Endodermal cell (in vitro differentiated cells): ENCODE measurements around the gene DCC. TPM values are rescaled to one million over a fixed set of nuclear protein-coding genes. Genes with fewer than 3 reads are reported as not detected.

Experiments used
- DNase-seq: peaks from one replicate; pipeline ENCODE4 v3.0.0-alpha.2; 2017
- H3K27ac ChIP-seq: 2 replicates; pipeline ENCODE4 v1.5.1; 2013; ENCODE audit warnings: mild to moderate bottlenecking, low read depth, low read length, moderate library complexity
- H3K27me3 ChIP-seq: 2 replicates; pipeline ENCODE4 v1.6.1; 2013; ENCODE audit warnings: mild to moderate bottlenecking, low read length, moderate library complexity; ENCODE audit not compliant: insufficient read depth, control insufficient read depth, poor library complexity, severe bottlenecking
- H3K36me3 ChIP-seq: 2 replicates; pipeline ENCODE4 v1.7.0; 2013; ENCODE audit warnings: mild to moderate bottlenecking, low read length, moderate library complexity; ENCODE audit not compliant: control insufficient read depth, insufficient read depth
- H3K4me1 ChIP-seq: one replicate; pipeline ENCODE4 v1.7.0; 2013; ENCODE audit warnings: low read length; ENCODE audit not compliant: control insufficient read depth, insufficient read depth
- H3K4me3 ChIP-seq: 2 replicates; pipeline ENCODE4 v1.5.1; 2013; ENCODE audit warnings: mild to moderate bottlenecking, low read length, moderate library complexity
- H3K9ac ChIP-seq: 2 replicates; pipeline ENCODE4 v1.6.1; 2013; ENCODE audit warnings: mild to moderate bottlenecking, low read length, moderate library complexity; ENCODE audit not compliant: poor library complexity, severe bottlenecking; ENCODE audit errors: extremely low read depth
- H3K9me3 ChIP-seq: 2 replicates; pipeline ENCODE4 v1.6.1; 2013; ENCODE audit warnings: mild to moderate bottlenecking, low read length, moderate library complexity; ENCODE audit not compliant: control insufficient read depth
- H3K27ac Mint-ChIP-seq: 2 replicates; pipeline ENCODE4 v1.8.0; 2020; ENCODE audit warnings: mixed read lengths
- H3K27me3 Mint-ChIP-seq: 2 replicates; pipeline ENCODE4 v1.8.0; 2021; ENCODE audit warnings: mild to moderate bottlenecking, mixed read lengths; ENCODE audit not compliant: insufficient read depth
- H3K36me3 Mint-ChIP-seq: 2 replicates; pipeline ENCODE4 v1.8.0; 2020; ENCODE audit warnings: low read depth, mixed read lengths
- H3K4me1 Mint-ChIP-seq: 2 replicates; pipeline ENCODE4 v1.8.0; 2020; ENCODE audit warnings: mixed read lengths
- H3K4me3 Mint-ChIP-seq: 2 replicates; pipeline ENCODE4 v1.8.0; 2020; ENCODE audit warnings: mild to moderate bottlenecking, moderate library complexity, mixed read lengths
- H3K9me3 Mint-ChIP-seq: 2 replicates; pipeline ENCODE4 v1.8.0; 2020; ENCODE audit warnings: mild to moderate bottlenecking, mixed read lengths
- WGBS, 2 experiments: methylation state at CpG; one replicate each; pipeline versions ENCODE4 v1.1.5 to v1.1.7; 2013; ENCODE audit warnings: missing lambda C conversion rate in 2 of 2, mixed read lengths in 1 of 2; ENCODE audit not compliant: insufficient coverage in 1 of 2, insufficient read length in 1 of 2; 5-methylcytosine and 5-hydroxymethylcytosine counted together
- total RNA-seq, 2 donors: library from RNA; stranded (reverse); fragmentation: NEBNext Ultra II Directional in 1 of 2; extraction: Animal tissue kit (Norgen Biotek cat#: 25700) in 1 of 2; gene quantifications; 2 replicates in 1 of 2; 3 replicates in 1 of 2; pipeline ENCODE4 v1.2.1, GENCODE V29; 2021
- TF ChIP-seq, protein P1 (sequence below): fragments of 200-600 bp; sonication (generic); conservative IDR thresholded peaks from 2 replicates; pipeline ENCODE4 v1.5.0; 2021; ENCODE audit warnings: antibody characterized with exemption, mild to moderate bottlenecking

Gene DCC
- total RNA-seq, 2 donors from 2014 or later = 0.77 to 0.97 TPM

DNA sequence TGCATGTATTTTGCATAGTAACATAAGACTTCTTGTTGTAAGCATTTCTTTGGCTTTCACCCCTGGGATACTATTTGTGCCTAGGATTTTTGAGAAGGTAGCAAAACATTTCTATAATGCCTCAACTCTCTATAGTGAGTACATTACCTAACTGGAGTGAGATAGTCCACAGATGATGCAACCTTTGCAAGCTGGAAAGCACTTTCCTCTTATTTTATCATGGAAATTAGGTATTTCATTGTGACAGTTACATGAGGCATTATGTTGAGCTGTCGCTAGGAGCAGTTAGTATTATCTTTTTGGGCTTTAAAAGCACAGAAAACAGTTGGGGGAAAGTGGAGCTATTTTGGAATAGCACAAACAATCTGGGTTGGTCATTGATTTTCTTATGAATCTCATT is 786.2 kb downstream of the DCC start:
- WGBS, 2 experiments = 74 to 83% methylated on average over 1 of the region's 1 CpG
- no peak for DNase-seq
- Histone ChIP-seq H3K9ac (no peak overlapping the region), H3K4me1 (no peaks in the 10 kb centered on the region), H3K36me3 (no peaks in the 10 kb centered on the region), H3K27ac (no peak overlapping the region), H3K9me3 (no peaks in the 10 kb centered on the region), H3K27me3 (no peaks in the 10 kb centered on the region), H3K4me3 (no peak overlapping the region)
- no peak overlapping the region for H3K4me3 Mint-ChIP-seq
- H3K27ac Mint-ChIP-seq = no peak overlapping the region
- H3K36me3 Mint-ChIP-seq = no peaks in the 10 kb centered on the region
- H3K4me1 Mint-ChIP-seq = no peaks in the 10 kb centered on the region
- no peaks in the 10 kb centered on the region for H3K27me3 Mint-ChIP-seq
- TF ChIP-seq, protein P1, sequence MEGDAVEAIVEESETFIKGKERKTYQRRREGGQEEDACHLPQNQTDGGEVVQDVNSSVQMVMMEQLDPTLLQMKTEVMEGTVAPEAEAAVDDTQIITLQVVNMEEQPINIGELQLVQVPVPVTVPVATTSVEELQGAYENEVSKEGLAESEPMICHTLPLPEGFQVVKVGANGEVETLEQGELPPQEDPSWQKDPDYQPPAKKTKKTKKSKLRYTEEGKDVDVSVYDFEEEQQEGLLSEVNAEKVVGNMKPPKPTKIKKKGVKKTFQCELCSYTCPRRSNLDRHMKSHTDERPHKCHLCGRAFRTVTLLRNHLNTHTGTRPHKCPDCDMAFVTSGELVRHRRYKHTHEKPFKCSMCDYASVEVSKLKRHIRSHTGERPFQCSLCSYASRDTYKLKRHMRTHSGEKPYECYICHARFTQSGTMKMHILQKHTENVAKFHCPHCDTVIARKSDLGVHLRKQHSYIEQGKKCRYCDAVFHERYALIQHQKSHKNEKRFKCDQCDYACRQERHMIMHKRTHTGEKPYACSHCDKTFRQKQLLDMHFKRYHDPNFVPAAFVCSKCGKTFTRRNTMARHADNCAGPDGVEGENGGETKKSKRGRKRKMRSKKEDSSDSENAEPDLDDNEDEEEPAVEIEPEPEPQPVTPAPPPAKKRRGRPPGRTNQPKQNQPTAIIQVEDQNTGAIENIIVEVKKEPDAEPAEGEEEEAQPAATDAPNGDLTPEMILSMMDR = no peak
- no peaks in the 10 kb centered on the region for H3K9me3 Mint-ChIP-seq

DNA sequence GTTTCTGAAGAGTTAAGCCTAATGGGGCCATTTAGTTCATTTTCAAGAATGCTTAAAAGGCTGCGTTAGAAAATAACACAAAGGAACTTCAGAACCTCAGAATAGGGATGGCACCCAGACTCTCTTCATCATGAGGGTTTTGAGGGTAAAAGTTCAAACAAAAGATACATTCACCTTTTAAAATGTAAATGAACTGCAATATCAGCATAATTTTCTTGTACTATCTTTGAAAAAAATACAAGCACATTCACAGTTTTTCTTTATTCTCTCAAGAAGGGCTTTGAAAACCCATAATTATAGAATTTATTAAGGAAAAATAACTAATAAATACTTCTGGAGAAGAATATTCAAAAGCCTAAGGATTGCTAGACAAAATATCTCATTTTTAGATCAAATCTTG is 791.0 kb downstream of the DCC start:
- no peaks in the 10 kb centered on the region for H3K4me1 Mint-ChIP-seq
- H3K27me3 ChIP-seq = no peaks in the 10 kb centered on the region
- no peak overlapping the region for H3K27ac ChIP-seq
- H3K36me3 ChIP-seq = no peaks in the 10 kb centered on the region
- H3K36me3 Mint-ChIP-seq = no peaks in the 10 kb centered on the region
- H3K27me3 Mint-ChIP-seq = no peaks in the 10 kb centered on the region
- H3K9me3 Mint-ChIP-seq = no peaks in the 10 kb centered on the region
- H3K9me3 ChIP-seq = no peaks in the 10 kb centered on the region
- H3K27ac Mint-ChIP-seq = no peak overlapping the region
- DNase-seq = no peak
- no peaks in the 10 kb centered on the region for H3K4me1 ChIP-seq
- no peak overlapping the region for H3K4me3 Mint-ChIP-seq
- 83 to 100% methylated on average over 1 of the region's 1 CpG for WGBS, 2 experiments
- no peak overlapping the region for H3K4me3 ChIP-seq
- TF ChIP-seq, protein P1 = no peak
- no peak overlapping the region for H3K9ac ChIP-seq

DNA sequence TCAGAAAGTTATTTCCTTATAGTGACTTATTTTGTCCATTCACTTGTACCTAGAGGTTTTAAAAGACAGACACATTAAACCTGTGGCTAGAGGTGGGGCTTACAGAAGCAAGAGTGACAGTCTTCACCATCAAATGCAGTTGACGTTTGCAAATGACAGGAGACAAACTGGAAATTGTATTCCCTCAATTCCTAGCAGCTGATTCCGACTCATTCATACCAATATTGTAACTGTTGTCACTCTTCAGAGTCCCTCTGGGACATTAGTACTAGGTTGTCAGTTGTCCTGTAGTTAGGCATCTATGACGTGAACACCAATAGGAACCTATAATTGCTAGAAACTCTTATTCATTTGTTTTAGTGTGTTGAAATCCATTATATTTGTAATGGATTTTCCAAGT is 794.7 kb downstream of the DCC start:
- Histone ChIP-seq H3K36me3 (no peaks in the 10 kb centered on the region), H3K27me3 (no peaks in the 10 kb centered on the region), H3K9me3 (no peaks in the 10 kb centered on the region), H3K4me1 (no peaks in the 10 kb centered on the region), H3K9ac (no peak overlapping the region), H3K27ac (no peak overlapping the region), H3K4me3 (no peak overlapping the region)
- WGBS, 2 experiments = 83 to 93% methylated on average over 2 to 3 of the region's 3 CpGs
- TF ChIP-seq, protein P1 = no peak
- peaks cover 4% of the 10 kb centered on the region for H3K9me3 Mint-ChIP-seq
- H3K27me3 Mint-ChIP-seq = no peaks in the 10 kb centered on the region
- no peak overlapping the region for H3K4me3 Mint-ChIP-seq
- DNase-seq = no peak
- no peak overlapping the region for H3K27ac Mint-ChIP-seq
- H3K36me3 Mint-ChIP-seq = no peaks in the 10 kb centered on the region
- no peaks in the 10 kb centered on the region for H3K4me1 Mint-ChIP-seq
